ENCODE data around the gene FRMD4A. TPM values are rescaled to one million over a fixed set of nuclear protein-coding genes. Genes with fewer than 3 reads are reported as not detected.

FRMD4A gene
- total RNA-seq, 2 experiments from 2014 or later = 0.17 TPM; not detected in 1

GRCh38 chr10:13907570-13907969, 423.2 kb downstream of the FRMD4A start:
- ChIA-PET POLR2A (interaction anchor here (0.7 kb wide), 1 partner anchor 20 kb away, joined by 3 read pairs; no protein-coding TSS in a partner anchor), CTCF (ENCODE audit: unreplicated experiment) (no interaction called here)
- no peak for DNase-seq (ENCODE audit: low spot score)
- BruUV-seq (replicated peaks) = no TSS peak
- Histone ChIP-seq H3K9me3 (ENCODE audit: low read length) (no peaks in the 10 kb centered on the region), H3K4me3 (ENCODE audit: low read depth, low read length, poor library complexity, severe bottlenecking) (no peak overlapping the region), H3K79me2 (ENCODE audit: insufficient read depth, low read depth, low read length) (no peaks in the 10 kb centered on the region), H3K27ac (ENCODE audit: low read depth, low read length, poor library complexity, severe bottlenecking) (no peak overlapping the region), H3K4me2 (ENCODE audit: low read length) (no peak overlapping the region), H3K9me2 (ENCODE audit: insufficient read depth, low read length) (no peaks in the 10 kb centered on the region), H4K20me1 (ENCODE audit: insufficient read depth, low read length) (no peaks in the 10 kb centered on the region), H3K36me3 (ENCODE audit: insufficient read depth, low read length) (no peaks in the 10 kb centered on the region), H2AFZ (ENCODE audit: low read length) (no peak overlapping the region), H3K4me1 (ENCODE audit: insufficient read depth, low read length, poor library complexity, severe bottlenecking) (no peaks in the 10 kb centered on the region)
- TF ChIP-seq EZH2phosphoT487 (IDR thresholded peaks at IDR 0.05; ENCODE audit: borderline replicate concordance, low read depth, low read length) (no peak), CTCF (conservative IDR thresholded peaks at IDR 0.05; ENCODE audit: low read length) (no peak)
- intact Hi-C loops (cut with micrococcal nuclease; ENCODE audit: unreplicated experiment) = no loop called here

GRCh38 chr10:13905281-13905680, 425.4 kb downstream of the FRMD4A start:
- Histone ChIP-seq H3K4me3 (ENCODE audit: low read depth, low read length, poor library complexity, severe bottlenecking) (no peak overlapping the region), H3K4me1 (ENCODE audit: insufficient read depth, low read length, poor library complexity, severe bottlenecking) (no peaks in the 10 kb centered on the region), H3K9me2 (ENCODE audit: insufficient read depth, low read length) (no peaks in the 10 kb centered on the region), H3K9me3 (ENCODE audit: low read length) (no peaks in the 10 kb centered on the region), H2AFZ (ENCODE audit: low read length) (no peak overlapping the region), H3K36me3 (ENCODE audit: insufficient read depth, low read length) (no peaks in the 10 kb centered on the region), H3K27ac (ENCODE audit: low read depth, low read length, poor library complexity, severe bottlenecking) (no peak overlapping the region), H3K79me2 (ENCODE audit: insufficient read depth, low read depth, low read length) (no peaks in the 10 kb centered on the region), H4K20me1 (ENCODE audit: insufficient read depth, low read length) (no peaks in the 10 kb centered on the region), H3K4me2 (ENCODE audit: low read length) (no peak overlapping the region)
- ChIA-PET POLR2A (interaction anchor here (0.6 kb wide), 1 partner anchor 308 kb away, joined by 5 read pairs; no protein-coding TSS in a partner anchor), CTCF (ENCODE audit: unreplicated experiment) (interaction anchor here (0.5 kb wide), 1 partner anchor 1388 kb away, joined by 3 read pairs; no protein-coding TSS in a partner anchor)
- DNase-seq (ENCODE audit: low spot score) = no peak
- intact Hi-C loops (cut with micrococcal nuclease; ENCODE audit: unreplicated experiment) = no loop called here
- TF ChIP-seq CTCF (conservative IDR thresholded peaks at IDR 0.05; ENCODE audit: low read length) (no peak), EZH2phosphoT487 (IDR thresholded peaks at IDR 0.05; ENCODE audit: borderline replicate concordance, low read depth, low read length) (no peak)
- BruUV-seq (replicated peaks) = no TSS peak

- Histone ChIP-seq H3K36me3 (ENCODE audit: insufficient read depth, low read length) (no peaks in the 10 kb centered on the region), H3K9me2 (ENCODE audit: insufficient read depth, low read length) (no peaks in the 10 kb centered on the region), H2AFZ (ENCODE audit: low read length) (no peak overlapping the region), H3K9me3 (ENCODE audit: low read length) (no peaks in the 10 kb centered on the region), H4K20me1 (ENCODE audit: insufficient read depth, low read length) (no peaks in the 10 kb centered on the region), H3K4me2 (ENCODE audit: low read length) (no peak overlapping the region), H3K4me1 (ENCODE audit: insufficient read depth, low read length, poor library complexity, severe bottlenecking) (no peaks in the 10 kb centered on the region), H3K27ac (ENCODE audit: low read depth, low read length, poor library complexity, severe bottlenecking) (no peak overlapping the region), H3K79me2 (ENCODE audit: insufficient read depth, low read depth, low read length) (no peaks in the 10 kb centered on the region), H3K4me3 (ENCODE audit: low read depth, low read length, poor library complexity, severe bottlenecking) (no peak overlapping the region)
- DNase-seq (ENCODE audit: low spot score) = no peak
- TF ChIP-seq EZH2phosphoT487 (IDR thresholded peaks at IDR 0.05; ENCODE audit: borderline replicate concordance, low read depth, low read length) = no peak
- no peak for TF ChIP-seq CTCF (conservative IDR thresholded peaks at IDR 0.05; ENCODE audit: low read length)
- POLR2A ChIA-PET = no interaction called here
- CTCF ChIA-PET (ENCODE audit: unreplicated experiment) = no interaction called here
- intact Hi-C loops (cut with micrococcal nuclease; ENCODE audit: unreplicated experiment) = no loop called here
- BruUV-seq (replicated peaks) = no TSS peak
Observed at GRCh38 chr10:13904064-13904463, 426.7 kb downstream of the FRMD4A start.
